T-helper 2 cell treated with Interferon-gamma antibody and Interleukin-4, amounts not matched to agents 100 ng/mL and 5 ng/mL, for 36 hours (primary cell): ENCODE results near the gene ZNF777. TPM values are rescaled to one million over a fixed set of nuclear protein-coding genes. Genes with fewer than 3 reads are reported as not detected.
"Not testable (repeated sequence)": the region's sequence is repeated elsewhere in the genome, so short reads cannot be mapped to it uniquely, and the experiment has no call there.

Experiments
- intact Hi-C: fragments of 100-400 bp; cut with micrococcal nuclease; formaldehyde crosslinking; loops from one replicate; pipeline ENCODE4 v1.15.1; 2023
- total RNA-seq: library from RNA; stranded (reverse); gene quantifications from 2 replicates; pipeline ENCODE4 v1.2.3, GENCODE V29; 2022

The ZNF777 gene
- 13.8 and 15.0 TPM in 2 replicates for total RNA-seq

GRCh38 chr7:149460493-149461277 is at the start of gene ZNF777:
Gene ZNF777 (minus strand): TSS chr7:149461062. CDS start chr7:149456022, 5,040 bp downstream.
- intact Hi-C loops = loop anchor here (1.0 kb wide), 5 partner anchors 37 to 198 kb away; partner anchors contain the start of genes ZNF746 and ZNF783

DNA sequence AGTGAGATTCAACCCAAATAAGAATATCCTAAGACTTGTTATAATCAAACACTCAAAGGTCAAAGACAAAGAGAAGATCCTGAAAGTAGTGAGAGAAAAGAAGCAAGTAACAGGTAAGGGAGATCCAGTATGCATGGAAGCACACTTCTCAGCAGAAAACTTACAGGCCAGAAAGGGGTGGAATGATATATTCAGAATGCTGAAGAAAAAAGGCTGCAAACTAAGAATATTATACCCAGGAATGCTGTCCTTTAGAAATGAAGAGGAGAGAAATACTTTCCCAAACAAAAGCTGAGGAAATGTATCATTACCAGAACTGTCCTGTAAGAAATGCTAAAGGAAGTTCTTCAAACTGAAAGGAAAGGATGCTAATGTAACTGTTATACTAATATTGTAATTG is 49.4 kb upstream of the ZNF777 start:
- intact Hi-C loops = no loop called here

GRCh38 chr7:149509774-149510173 is 48.9 kb upstream of the ZNF777 start:
- intact Hi-C loops = no loop called here

- intact Hi-C loops = no loop called here
Measured at GRCh38 chr7:149505551-149505950, 44.7 kb upstream of the ZNF777 start.

GRCh38 chr7:149501651-149502050 is 40.8 kb upstream of the ZNF777 start:
- intact Hi-C loops = no loop called here

GRCh38 chr7:149500910-149501309 is 40.0 kb upstream of the ZNF777 start:
- intact Hi-C loops = no loop called here

DNA sequence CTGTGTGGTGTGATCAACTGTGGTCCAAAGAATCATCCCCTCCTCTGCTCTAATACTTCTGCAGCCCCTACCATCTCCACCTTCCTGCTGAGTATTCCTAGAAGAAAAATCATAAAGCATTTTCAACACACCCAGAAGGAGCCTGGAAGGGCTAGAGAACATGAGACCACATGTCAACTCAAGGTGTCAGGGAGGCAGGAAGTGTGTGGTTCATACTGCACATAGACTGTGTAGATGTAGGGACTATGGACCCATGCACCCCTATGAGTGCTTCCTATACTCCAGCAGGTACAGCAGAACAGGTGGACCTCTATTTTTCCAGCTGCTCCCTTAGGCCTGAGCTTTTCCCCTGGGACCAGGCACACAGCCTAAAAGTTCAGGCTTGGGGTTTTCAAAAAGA is 39.3 kb upstream of the ZNF777 start:
- intact Hi-C loops = no loop called here

DNA sequence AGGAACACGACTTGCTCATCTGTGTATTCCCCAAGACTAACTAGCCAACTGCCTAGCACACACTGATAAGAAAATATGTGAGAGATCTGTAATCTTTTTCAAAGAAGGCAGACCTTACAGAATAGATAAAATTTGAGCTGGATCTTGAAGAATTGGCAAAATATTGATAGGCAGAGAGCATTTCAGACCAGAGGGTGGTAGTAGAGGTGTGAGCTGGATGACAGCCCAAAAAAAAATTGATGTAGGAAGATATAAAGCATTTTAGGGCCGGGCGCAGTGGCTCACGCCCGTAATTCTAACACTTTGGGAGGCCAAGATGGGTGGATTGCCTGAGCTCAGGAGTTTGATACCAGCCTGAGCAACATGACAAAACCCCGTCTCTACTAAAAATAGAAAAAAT is 37.9 kb upstream of the ZNF777 start:
- intact Hi-C loops = loop anchor here (5.0 kb wide), 3 partner anchors 187 to 352 kb away; partner anchors contain the start of genes ZNF282 and ZNF398

DNA sequence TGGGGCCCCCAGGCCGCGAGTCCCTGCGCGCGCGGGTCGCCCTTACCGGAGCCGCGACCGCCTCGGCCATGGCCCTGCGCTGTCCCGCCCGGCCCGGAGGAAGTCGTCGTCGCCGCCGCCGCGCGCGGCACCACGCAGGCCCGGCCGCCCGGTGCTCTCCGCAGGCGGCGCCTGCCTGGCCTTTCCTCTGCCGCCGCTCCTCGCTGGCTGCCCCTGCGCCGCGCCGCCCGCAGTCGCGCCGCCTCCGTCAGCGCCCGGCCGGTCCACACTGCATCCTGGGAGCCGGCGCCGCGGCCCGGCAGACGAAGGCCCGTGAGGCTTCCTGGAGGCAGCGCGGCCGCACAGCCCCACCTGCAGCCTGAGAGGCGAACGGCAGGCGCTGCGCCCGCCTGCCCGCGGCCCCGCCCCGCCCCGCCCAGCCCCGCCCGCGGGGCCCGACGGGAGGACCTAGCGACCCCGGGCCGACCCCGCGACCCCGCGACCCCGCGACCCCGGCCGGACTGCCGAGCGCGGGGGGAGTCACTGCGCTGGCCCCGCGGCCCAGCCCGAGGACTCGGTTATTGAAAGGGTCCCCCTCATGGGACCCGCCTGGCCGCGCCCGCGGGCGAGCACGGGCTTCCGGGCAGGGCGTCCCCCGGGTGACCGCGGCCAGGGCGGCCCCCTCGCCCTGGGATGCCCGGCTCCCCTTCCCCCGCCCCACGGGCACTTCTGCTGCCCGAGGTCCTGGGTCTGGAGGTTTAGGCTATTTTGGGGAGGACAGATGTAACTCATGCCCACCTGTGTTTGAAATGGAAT is 36.8 kb upstream of the ZNF777 start, which contains the start of gene ZNF746:
TSS of gene ZNF746 (minus strand) at position 343 of the 795 bp plus-strand sequence. CDS start at position 70, 273 bp downstream.
- intact Hi-C loops = loop anchor here (1.0 to 5.0 kb wide), 10 partner anchors 37 to 350 kb away; partner anchors contain the start of genes ZNF212, ZNF282, ZNF398 and ZNF783

- intact Hi-C loops = loop anchor here (1.0 to 5.0 kb wide), 10 partner anchors 37 to 350 kb away; partner anchors contain the start of genes ZNF212, ZNF282, ZNF398 and ZNF783
Measured at GRCh38 chr7:149496642-149497391, 36.0 kb upstream of the ZNF777 start.

GRCh38 chr7:149495785-149496641 is 35.2 kb upstream of the ZNF777 start:
- intact Hi-C loops = loop anchor here (2.0 to 5.0 kb wide), 4 partner anchors 184 to 349 kb away; partner anchors contain the start of genes ZNF282, ZNF398 and ZNF862

- intact Hi-C loops = loop anchor here (5.0 kb wide), 3 partner anchors 183 to 348 kb away; partner anchors contain the start of genes ZNF282 and ZNF398
Measured at GRCh38 chr7:149494738-149495368, 34.0 kb upstream of the ZNF777 start.

GRCh38 chr7:149493975-149494374 is 33.1 kb upstream of the ZNF777 start:
- intact Hi-C loops = not testable (repeated sequence)

GRCh38 chr7:149493366-149493765 is 32.5 kb upstream of the ZNF777 start:
- intact Hi-C loops = no loop called here

- intact Hi-C loops = no loop called here
Measured at GRCh38 chr7:149490083-149490760, 29.4 kb upstream of the ZNF777 start.

DNA sequence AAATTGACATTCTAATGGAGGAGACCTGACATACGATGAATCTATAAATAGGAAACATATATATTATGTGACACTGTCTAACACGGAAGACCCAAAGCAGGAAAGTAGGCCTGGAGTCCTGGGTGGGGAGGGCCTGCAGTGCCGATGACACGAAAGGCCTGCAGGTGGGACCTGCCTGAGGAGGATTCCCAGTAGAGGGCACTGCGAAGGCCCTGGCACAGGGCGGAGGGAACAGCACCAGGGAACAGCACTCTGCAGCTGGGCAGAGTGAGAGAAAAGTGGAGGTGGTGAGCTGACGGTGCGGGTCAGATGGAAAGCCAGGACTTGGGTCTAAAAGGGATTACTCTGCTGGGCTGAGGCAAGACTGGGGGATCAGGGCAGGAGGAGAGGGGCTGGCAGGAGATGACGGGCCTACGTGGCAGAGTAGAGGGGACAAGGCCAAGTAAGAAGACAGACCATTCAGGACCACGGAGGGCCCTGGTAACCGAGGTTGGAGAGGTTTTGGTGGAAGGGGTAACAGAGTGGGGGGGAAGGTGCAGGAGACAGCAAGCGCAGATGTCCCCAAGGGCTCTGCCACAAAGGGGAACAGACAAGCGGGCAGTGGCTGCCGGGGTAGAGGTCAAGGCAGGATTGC is 28.6 kb upstream of the ZNF777 start:
- intact Hi-C loops = no loop called here

GRCh38 chr7:149479568-149479967 is 18.7 kb upstream of the ZNF777 start:
- intact Hi-C loops = no loop called here

- intact Hi-C loops = no loop called here
Measured at GRCh38 chr7:149478754-149479153, 17.9 kb upstream of the ZNF777 start.
